ENCODE measurements around the gene MRNIP.

The MRNIP gene

GRCh38 chr5:179887802-179888201 lies 29.2 kb upstream of the MRNIP start:
- H3K36me3 ChIP-seq (ENCODE audit: control insufficient read depth, insufficient read depth, low read length) = peaks cover 78% of the 10 kb centered on the region
- no peaks in the 10 kb centered on the region for H3K27me3 ChIP-seq (replicated peaks; ENCODE audit: control insufficient read depth, insufficient read depth, low read length, poor library complexity, severe bottlenecking)

DNA sequence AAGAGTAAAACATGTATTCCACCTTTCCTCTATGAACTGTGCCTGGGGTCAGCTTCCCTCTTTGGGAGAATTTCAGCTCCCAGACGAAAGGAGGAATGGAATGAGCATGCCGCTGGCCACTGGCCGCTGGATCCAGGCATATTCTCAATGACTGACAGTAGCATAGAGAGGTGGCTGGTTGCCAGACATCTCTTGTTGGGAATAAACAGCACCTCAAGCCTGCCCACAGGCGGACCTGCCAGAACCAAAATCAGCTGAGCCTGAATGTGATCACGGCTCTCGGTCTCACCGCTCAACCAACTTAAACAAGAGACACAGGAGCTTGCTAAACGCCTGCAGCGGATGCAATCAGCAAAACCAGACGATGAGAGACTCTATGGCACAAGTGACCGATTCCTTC lies 28.5 kb upstream of the MRNIP start:
- no peaks in the 10 kb centered on the region for H3K4me1 ChIP-seq (ENCODE audit: control insufficient read depth, insufficient read depth, low read length, poor library complexity, severe bottlenecking)
- H3K36me3 ChIP-seq (ENCODE audit: control insufficient read depth, insufficient read depth, low read length) = peaks cover 71% of the 10 kb centered on the region
- H3K9me3 ChIP-seq (ENCODE audit: control insufficient read depth, low read length) = peaks cover 13% of the 10 kb centered on the region
- no peak for DNase-seq
- no peak overlapping the region for H3K4me3 ChIP-seq (ENCODE audit: insufficient read depth, low read depth, low read length, poor library complexity, severe bottlenecking)
- no peak overlapping the region for H3K27ac ChIP-seq (ENCODE audit: insufficient read depth, low read length, poor library complexity, severe bottlenecking)
- H3K27me3 ChIP-seq (replicated peaks; ENCODE audit: control insufficient read depth, insufficient read depth, low read length, poor library complexity, severe bottlenecking) = no peaks in the 10 kb centered on the region

More at GRCh38 chr5:179887802-179888201, 29.2 kb upstream of the MRNIP start:
- Histone ChIP-seq H3K9me3 (ENCODE audit: control insufficient read depth, low read length) (peaks cover 13% of the 10 kb centered on the region), H3K4me3 (ENCODE audit: insufficient read depth, low read depth, low read length, poor library complexity, severe bottlenecking) (no peak overlapping the region), H3K4me1 (ENCODE audit: control insufficient read depth, insufficient read depth, low read length, poor library complexity, severe bottlenecking) (no peaks in the 10 kb centered on the region), H3K27ac (ENCODE audit: insufficient read depth, low read length, poor library complexity, severe bottlenecking) (no peak overlapping the region)
- DNase-seq = no peak

GRCh38 chr5:179886190-179886911 lies 27.7 kb upstream of the MRNIP start:
- Histone ChIP-seq H3K9me3 (ENCODE audit: control insufficient read depth, low read length) (peaks cover 13% of the 10 kb centered on the region), H3K4me3 (ENCODE audit: insufficient read depth, low read depth, low read length, poor library complexity, severe bottlenecking) (no peak overlapping the region), H3K4me1 (ENCODE audit: control insufficient read depth, insufficient read depth, low read length, poor library complexity, severe bottlenecking) (no peaks in the 10 kb centered on the region), H3K27me3 (replicated peaks; ENCODE audit: control insufficient read depth, insufficient read depth, low read length, poor library complexity, severe bottlenecking) (no peaks in the 10 kb centered on the region), H3K36me3 (ENCODE audit: control insufficient read depth, insufficient read depth, low read length) (peaks cover 66% of the 10 kb centered on the region), H3K27ac (ENCODE audit: insufficient read depth, low read length, poor library complexity, severe bottlenecking) (no peak overlapping the region)
- DNase-seq = no peak

- Histone ChIP-seq H3K27me3 (replicated peaks; ENCODE audit: control insufficient read depth, insufficient read depth, low read length, poor library complexity, severe bottlenecking) (no peaks in the 10 kb centered on the region), H3K4me1 (ENCODE audit: control insufficient read depth, insufficient read depth, low read length, poor library complexity, severe bottlenecking) (no peaks in the 10 kb centered on the region), H3K27ac (ENCODE audit: insufficient read depth, low read length, poor library complexity, severe bottlenecking) (no peak overlapping the region), H3K4me3 (ENCODE audit: insufficient read depth, low read depth, low read length, poor library complexity, severe bottlenecking) (no peak overlapping the region), H3K9me3 (ENCODE audit: control insufficient read depth, low read length) (peaks cover 13% of the 10 kb centered on the region), H3K36me3 (ENCODE audit: control insufficient read depth, insufficient read depth, low read length) (peaks cover 63% of the 10 kb centered on the region)
- DNase-seq = no peak
These were observed 27.0 kb upstream of the MRNIP start for GRCh38 chr5:179885491-179886090.

DNA sequence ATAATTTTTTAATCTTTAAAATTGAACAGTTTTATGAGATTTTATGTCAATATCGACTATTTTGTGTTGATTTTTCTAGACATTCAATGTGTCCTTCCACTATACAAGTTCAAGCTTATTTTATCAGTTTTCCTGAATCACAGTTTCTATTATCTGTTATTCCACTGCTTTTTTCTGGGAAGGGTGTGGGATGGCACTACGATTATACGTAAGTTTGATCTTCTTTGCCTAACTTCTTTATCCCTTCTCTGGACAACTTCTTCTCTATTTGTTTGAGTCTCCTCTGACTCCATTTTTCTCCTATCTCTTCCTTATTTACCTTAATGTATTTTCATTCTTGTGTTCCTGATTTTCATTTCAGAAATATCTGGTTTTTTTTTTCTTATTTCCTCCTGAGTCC lies 24.5 kb upstream of the MRNIP start:
- Histone ChIP-seq H3K27me3 (replicated peaks; ENCODE audit: control insufficient read depth, insufficient read depth, low read length, poor library complexity, severe bottlenecking) (no peaks in the 10 kb centered on the region), H3K9me3 (ENCODE audit: control insufficient read depth, low read length) (peaks cover 13% of the 10 kb centered on the region), H3K4me1 (ENCODE audit: control insufficient read depth, insufficient read depth, low read length, poor library complexity, severe bottlenecking) (no peaks in the 10 kb centered on the region), H3K4me3 (ENCODE audit: insufficient read depth, low read depth, low read length, poor library complexity, severe bottlenecking) (no peak overlapping the region), H3K27ac (ENCODE audit: insufficient read depth, low read length, poor library complexity, severe bottlenecking) (no peak overlapping the region), H3K36me3 (ENCODE audit: control insufficient read depth, insufficient read depth, low read length) (peaks cover 46% of the 10 kb centered on the region)
- DNase-seq = no peak

GRCh38 chr5:179882338-179882737 lies 23.7 kb upstream of the MRNIP start:
- H3K27ac ChIP-seq (ENCODE audit: insufficient read depth, low read length, poor library complexity, severe bottlenecking) = no peak overlapping the region
- DNase-seq = no peak
- peaks cover 13% of the 10 kb centered on the region for H3K9me3 ChIP-seq (ENCODE audit: control insufficient read depth, low read length)
- H3K36me3 ChIP-seq (ENCODE audit: control insufficient read depth, insufficient read depth, low read length) = peaks cover 38% of the 10 kb centered on the region
- H3K4me3 ChIP-seq (ENCODE audit: insufficient read depth, low read depth, low read length, poor library complexity, severe bottlenecking) = no peak overlapping the region
- H3K4me1 ChIP-seq (ENCODE audit: control insufficient read depth, insufficient read depth, low read length, poor library complexity, severe bottlenecking) = no peaks in the 10 kb centered on the region
- H3K27me3 ChIP-seq (replicated peaks; ENCODE audit: control insufficient read depth, insufficient read depth, low read length, poor library complexity, severe bottlenecking) = no peaks in the 10 kb centered on the region

GRCh38 chr5:179880848-179881590 lies 22.4 kb upstream of the MRNIP start:
- Histone ChIP-seq H3K4me3 (ENCODE audit: insufficient read depth, low read depth, low read length, poor library complexity, severe bottlenecking) (no peak overlapping the region), H3K4me1 (ENCODE audit: control insufficient read depth, insufficient read depth, low read length, poor library complexity, severe bottlenecking) (no peaks in the 10 kb centered on the region), H3K36me3 (ENCODE audit: control insufficient read depth, insufficient read depth, low read length) (peaks cover 39% of the 10 kb centered on the region), H3K9me3 (ENCODE audit: control insufficient read depth, low read length) (peaks cover 13% of the 10 kb centered on the region), H3K27me3 (replicated peaks; ENCODE audit: control insufficient read depth, insufficient read depth, low read length, poor library complexity, severe bottlenecking) (no peaks in the 10 kb centered on the region), H3K27ac (ENCODE audit: insufficient read depth, low read length, poor library complexity, severe bottlenecking) (no peak overlapping the region)
- no peak for DNase-seq

DNA sequence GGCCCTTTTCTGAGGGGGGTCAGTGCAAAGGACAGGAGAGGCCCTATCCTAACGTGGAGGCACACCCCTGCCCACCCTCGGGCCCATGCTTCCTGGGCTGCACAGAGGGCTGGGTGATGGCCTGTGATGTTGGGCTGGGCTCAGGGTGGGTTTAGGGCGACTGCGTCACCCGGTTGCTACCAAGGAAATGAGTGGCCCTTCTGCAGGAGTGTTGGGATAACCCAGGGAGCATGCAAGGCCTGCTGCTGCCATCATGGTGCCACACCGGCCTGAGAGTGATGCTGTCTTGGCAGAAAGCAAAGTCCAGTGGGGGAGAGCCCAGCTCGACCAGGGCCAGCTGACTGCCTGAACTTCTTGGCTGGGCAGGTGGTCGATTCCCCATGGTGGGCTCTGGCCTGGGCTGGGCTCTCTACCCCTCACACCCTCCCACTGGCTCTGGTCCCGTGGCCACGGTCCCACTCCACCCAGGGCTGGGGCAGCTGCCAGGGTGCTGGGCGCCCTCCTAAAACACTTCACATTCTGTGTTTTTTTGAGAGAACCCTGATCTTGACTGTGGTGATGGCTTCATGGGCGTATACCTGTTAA lies 21.5 kb upstream of the MRNIP start:
- no peak overlapping the region for H3K4me3 ChIP-seq (ENCODE audit: insufficient read depth, low read depth, low read length, poor library complexity, severe bottlenecking)
- no peak for DNase-seq
- peaks cover 13% of the 10 kb centered on the region for H3K9me3 ChIP-seq (ENCODE audit: control insufficient read depth, low read length)
- H3K27ac ChIP-seq (ENCODE audit: insufficient read depth, low read length, poor library complexity, severe bottlenecking) = no peak overlapping the region
- no peaks in the 10 kb centered on the region for H3K4me1 ChIP-seq (ENCODE audit: control insufficient read depth, insufficient read depth, low read length, poor library complexity, severe bottlenecking)
- H3K36me3 ChIP-seq (ENCODE audit: control insufficient read depth, insufficient read depth, low read length) = peaks cover 35% of the 10 kb centered on the region
- no peaks in the 10 kb centered on the region for H3K27me3 ChIP-seq (replicated peaks; ENCODE audit: control insufficient read depth, insufficient read depth, low read length, poor library complexity, severe bottlenecking)

- Histone ChIP-seq H3K9me3 (ENCODE audit: control insufficient read depth, low read length) (peaks cover 13% of the 10 kb centered on the region), H3K27me3 (replicated peaks; ENCODE audit: control insufficient read depth, insufficient read depth, low read length, poor library complexity, severe bottlenecking) (no peaks in the 10 kb centered on the region), H3K27ac (ENCODE audit: insufficient read depth, low read length, poor library complexity, severe bottlenecking) (no peak overlapping the region), H3K36me3 (ENCODE audit: control insufficient read depth, insufficient read depth, low read length) (peaks cover 37% of the 10 kb centered on the region), H3K4me3 (ENCODE audit: insufficient read depth, low read depth, low read length, poor library complexity, severe bottlenecking) (no peak overlapping the region), H3K4me1 (ENCODE audit: control insufficient read depth, insufficient read depth, low read length, poor library complexity, severe bottlenecking) (no peaks in the 10 kb centered on the region)
- no peak for DNase-seq
These were observed 21.0 kb upstream of the MRNIP start for GRCh38 chr5:179879690-179880010.

Data from effector memory CD4-positive, alpha-beta T cell (primary cell).